GM08714 (cell line): ENCODE results near the gene IFT122.

ENCODE experiments used
- H3K4me3 ChIP-seq: fragments of 200-500 bp; sonication (Bioruptor generic); 2 replicates; pipeline ENCODE4 v1.5.1; 2014; ENCODE audit warnings: mild to moderate bottlenecking, low read length, inconsistent platforms
- ZNF274 ChIP-seq: IDR thresholded peaks from 2 replicates; pipeline ENCODE4 v1.6.1; 2012; ENCODE audit warnings: mild to moderate bottlenecking, low read depth, low read length

IFT122 gene

GRCh38 chr3:129439226-129439816, 703 bp upstream of the IFT122 start:
- peak overlapping the region; percentile 93 for H3K4me3 ChIP-seq
- TF ChIP-seq ZNF274: no peak

- peak overlapping the region; percentile 74 for H3K4me3 ChIP-seq
- TF ChIP-seq ZNF274: no peak
Measured at GRCh38 chr3:129440618-129441190, 680 bp downstream of the IFT122 start.

- TF ChIP-seq ZNF274: no peak
- H3K4me3 ChIP-seq: peak overlapping the region; percentile 74
Measured at GRCh38 chr3:129441215-129441614, 1.2 kb downstream of the IFT122 start.

GRCh38 chr3:129441782-129442181, 1.8 kb downstream of the IFT122 start:
- no peak for TF ChIP-seq ZNF274
- no peak overlapping the region for H3K4me3 ChIP-seq

GRCh38 chr3:129442486-129442885, 2.5 kb downstream of the IFT122 start:
- no peak for TF ChIP-seq ZNF274
- H3K4me3 ChIP-seq: no peak overlapping the region

GRCh38 chr3:129442947-129443346, 2.9 kb downstream of the IFT122 start:
- no peak overlapping the region for H3K4me3 ChIP-seq
- TF ChIP-seq ZNF274: no peak

- TF ChIP-seq ZNF274: no peak
- no peak overlapping the region for H3K4me3 ChIP-seq
Measured at GRCh38 chr3:129445471-129445870, 5.4 kb downstream of the IFT122 start.

GRCh38 chr3:129446926-129447325, 6.9 kb downstream of the IFT122 start:
- TF ChIP-seq ZNF274: no peak
- no peak overlapping the region for H3K4me3 ChIP-seq

GRCh38 chr3:129448186-129448895, 8.3 kb downstream of the IFT122 start:
- no peak overlapping the region for H3K4me3 ChIP-seq
- TF ChIP-seq ZNF274: no peak

- TF ChIP-seq ZNF274: no peak
- no peak overlapping the region for H3K4me3 ChIP-seq
Measured at GRCh38 chr3:129449279-129450115, 9.5 kb downstream of the IFT122 start.

- TF ChIP-seq ZNF274: no peak
- H3K4me3 ChIP-seq: no peak overlapping the region
Measured at GRCh38 chr3:129453732-129454131, 13.7 kb downstream of the IFT122 start.

GRCh38 chr3:129460155-129460554, 20.1 kb downstream of the IFT122 start:
- no peak for TF ChIP-seq ZNF274

GRCh38 chr3:129460572-129460971, 20.5 kb downstream of the IFT122 start:
- no peak overlapping the region for H3K4me3 ChIP-seq
- no peak for TF ChIP-seq ZNF274

More at GRCh38 chr3:129460155-129460554, 20.1 kb downstream of the IFT122 start:
- H3K4me3 ChIP-seq: no peak overlapping the region

- no peak for TF ChIP-seq ZNF274
- H3K4me3 ChIP-seq: no peak overlapping the region
Measured at GRCh38 chr3:129461022-129461421, 21.0 kb downstream of the IFT122 start.
